Endothelial cell of umbilical vein (primary cell): ENCODE results near the gene NCAPG.

Source experiments
- EZH2 ChIP-seq: IDR thresholded peaks from 2 replicates; pipeline ENCODE4 v1.6.1; 2012; ENCODE audit warnings: borderline replicate concordance, low read depth, mild to moderate bottlenecking, moderate library complexity, low read length, inconsistent platforms; ENCODE audit not compliant: severe bottlenecking
- FOS ChIP-seq: IDR thresholded peaks from 2 replicates; pipeline ENCODE4 v1.6.1; 2011; ENCODE audit warnings: mild to moderate bottlenecking, low read length, moderate library complexity, borderline replicate concordance; ENCODE audit not compliant: insufficient read depth
- MYC ChIP-seq: IDR thresholded peaks from one replicate; pipeline ENCODE4 v1.6.1; 2011; ENCODE audit warnings: mild to moderate bottlenecking, low read depth, low read length
- POLR2A ChIP-seq: IDR thresholded peaks from 2 replicates; pipeline ENCODE4 v1.6.1; 2012; ENCODE audit warnings: low read depth, mild to moderate bottlenecking, control low read depth, low read length
- POLR2AphosphoS5 ChIP-seq: IDR thresholded peaks from 2 replicates; pipeline ENCODE4 v1.6.1; 2012; ENCODE audit warnings: low read depth, mild to moderate bottlenecking, control low read depth, low read length, moderate library complexity; ENCODE audit not compliant: insufficient read depth
- TF ChIP-seq, protein P1 (sequence below), 2 donors: IDR thresholded peaks; 1 replicate in 1 of 2; 2 replicates in 1 of 2; pipeline ENCODE4 v1.5.1; 2011; ENCODE audit warnings: low read length in 2 of 2, mild to moderate bottlenecking in 2 of 2, moderate library complexity in 2 of 2, control low read depth in 1 of 2, inconsistent platforms in 1 of 2, low read depth in 1 of 2; ENCODE audit not compliant: insufficient read depth in 1 of 2; ENCODE audit errors: extremely low read depth in 1 of 2
- TF ChIP-seq, protein P2 (sequence below): IDR thresholded peaks from 2 replicates; pipeline ENCODE4 v1.6.1; 2011; ENCODE audit not compliant: insufficient read depth, insufficient read length

DNA sequence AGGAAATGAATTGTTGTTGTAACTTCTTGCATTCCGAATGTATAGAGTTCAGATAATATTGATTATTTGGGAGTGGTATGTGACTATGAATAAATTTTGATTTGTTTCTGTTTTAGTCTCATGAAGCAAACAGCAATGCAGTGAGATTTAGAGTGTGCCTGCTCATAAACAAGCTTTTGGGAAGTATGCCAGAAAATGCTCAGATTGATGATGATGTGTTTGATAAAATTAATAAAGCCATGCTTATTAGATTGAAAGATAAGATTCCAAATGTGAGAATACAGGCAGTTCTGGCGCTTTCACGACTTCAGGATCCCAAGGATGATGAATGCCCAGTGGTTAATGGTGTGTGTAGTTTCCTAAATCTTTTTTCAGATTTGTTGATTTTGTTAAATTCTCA lies 2.0 kb downstream of the NCAPG start:
- no peak for TF ChIP-seq POLR2A
- TF ChIP-seq, protein P1, sequence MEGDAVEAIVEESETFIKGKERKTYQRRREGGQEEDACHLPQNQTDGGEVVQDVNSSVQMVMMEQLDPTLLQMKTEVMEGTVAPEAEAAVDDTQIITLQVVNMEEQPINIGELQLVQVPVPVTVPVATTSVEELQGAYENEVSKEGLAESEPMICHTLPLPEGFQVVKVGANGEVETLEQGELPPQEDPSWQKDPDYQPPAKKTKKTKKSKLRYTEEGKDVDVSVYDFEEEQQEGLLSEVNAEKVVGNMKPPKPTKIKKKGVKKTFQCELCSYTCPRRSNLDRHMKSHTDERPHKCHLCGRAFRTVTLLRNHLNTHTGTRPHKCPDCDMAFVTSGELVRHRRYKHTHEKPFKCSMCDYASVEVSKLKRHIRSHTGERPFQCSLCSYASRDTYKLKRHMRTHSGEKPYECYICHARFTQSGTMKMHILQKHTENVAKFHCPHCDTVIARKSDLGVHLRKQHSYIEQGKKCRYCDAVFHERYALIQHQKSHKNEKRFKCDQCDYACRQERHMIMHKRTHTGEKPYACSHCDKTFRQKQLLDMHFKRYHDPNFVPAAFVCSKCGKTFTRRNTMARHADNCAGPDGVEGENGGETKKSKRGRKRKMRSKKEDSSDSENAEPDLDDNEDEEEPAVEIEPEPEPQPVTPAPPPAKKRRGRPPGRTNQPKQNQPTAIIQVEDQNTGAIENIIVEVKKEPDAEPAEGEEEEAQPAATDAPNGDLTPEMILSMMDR (IDR thresholded peaks at IDR 0.05; ENCODE audit: extremely low read depth in 1 of 2, insufficient read depth in 1 of 2, low read depth in 1 of 2, low read length in 2 of 2): no peak
- TF ChIP-seq FOS: no peak
- TF ChIP-seq POLR2AphosphoS5: no peak
- TF ChIP-seq, protein P2, sequence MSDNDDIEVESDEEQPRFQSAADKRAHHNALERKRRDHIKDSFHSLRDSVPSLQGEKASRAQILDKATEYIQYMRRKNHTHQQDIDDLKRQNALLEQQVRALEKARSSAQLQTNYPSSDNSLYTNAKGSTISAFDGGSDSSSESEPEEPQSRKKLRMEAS: no peak
- no peak for TF ChIP-seq MYC
- no peak for TF ChIP-seq EZH2
